Central memory CD8-positive, alpha-beta T cell (primary cell): Measurements from ENCODE around the gene ANO2.
"Not testable (repeated sequence)": the region's sequence is repeated elsewhere in the genome, so short reads cannot be mapped to it uniquely, and the experiment has no call there.

Experiments
- ATAC-seq: fragments of 150-1000 bp; cut with Tn5 transposase; replicated peaks from 2 replicates; pipeline ENCODE4 v1.10.0; 2022; ENCODE audit warnings: mild to moderate bottlenecking, moderate FRiP score, moderate number of reproducible peaks; ENCODE audit not compliant: poor library complexity, severe bottlenecking; ENCODE audit errors: extremely low read depth
- DNase-seq, 2 donors: peaks; one replicate each; pipeline ENCODE4 v3.0.0; 2021; ENCODE audit warnings: low spot score in 2 of 2
- H3K27ac Mint-ChIP-seq: one replicate; pipeline ENCODE4 v1.8.0; 2022; ENCODE audit warnings: low read depth, mild to moderate bottlenecking, moderate library complexity, mixed read lengths
- H3K27me3 Mint-ChIP-seq: one replicate; pipeline ENCODE4 v1.8.0; 2022; ENCODE audit warnings: mixed read lengths
- H3K36me3 Mint-ChIP-seq: one replicate; pipeline ENCODE4 v1.8.0; 2022; ENCODE audit warnings: mild to moderate bottlenecking, moderate library complexity, mixed read lengths; ENCODE audit not compliant: insufficient read depth
- H3K4me1 Mint-ChIP-seq: one replicate; pipeline ENCODE4 v1.8.0; 2022; ENCODE audit warnings: mixed read lengths
- H3K4me3 Mint-ChIP-seq: one replicate; pipeline ENCODE4 v1.8.0; 2022; ENCODE audit warnings: mild to moderate bottlenecking, moderate library complexity, mixed read lengths
- H3K9me3 Mint-ChIP-seq: one replicate; pipeline ENCODE4 v1.8.0; 2022; ENCODE audit warnings: mixed read lengths

The ANO2 gene

GRCh38 chr12:5907807-5908206 lies 37.3 kb downstream of the ANO2 start:
- Mint-ChIP-seq H3K9me3 (no peaks in the 10 kb centered on the region), H3K27ac (no peak overlapping the region), H3K27me3 (peaks cover 75% of the 10 kb centered on the region), H3K4me3 (no peak overlapping the region), H3K36me3 (no peaks in the 10 kb centered on the region), H3K4me1 (no peaks in the 10 kb centered on the region)
- ATAC-seq: no peak
- DNase-seq: no peak

- DNase-seq (no peak), ATAC-seq (no peak)
- no peak overlapping the region for H3K27ac Mint-ChIP-seq
- H3K4me1 Mint-ChIP-seq: no peaks in the 10 kb centered on the region
- no peak overlapping the region for H3K4me3 Mint-ChIP-seq
- no peaks in the 10 kb centered on the region for H3K36me3 Mint-ChIP-seq
- peaks cover 66% of the 10 kb centered on the region for H3K27me3 Mint-ChIP-seq
- no peaks in the 10 kb centered on the region for H3K9me3 Mint-ChIP-seq
These were observed 39.3 kb downstream of the ANO2 start for GRCh38 chr12:5905757-5906156.

- no peak for ATAC-seq
- no peaks in the 10 kb centered on the region for H3K36me3 Mint-ChIP-seq
- H3K9me3 Mint-ChIP-seq: no peaks in the 10 kb centered on the region
- H3K27ac Mint-ChIP-seq: no peak overlapping the region
- peaks cover 64% of the 10 kb centered on the region for H3K27me3 Mint-ChIP-seq
- DNase-seq: no peak
- H3K4me3 Mint-ChIP-seq: no peak overlapping the region
- no peaks in the 10 kb centered on the region for H3K4me1 Mint-ChIP-seq
These were observed 40.1 kb downstream of the ANO2 start for GRCh38 chr12:5904969-5905368.

- no peaks in the 10 kb centered on the region for H3K36me3 Mint-ChIP-seq
- H3K4me3 Mint-ChIP-seq: no peak overlapping the region
- ATAC-seq (no peak), DNase-seq (no peak)
- H3K27ac Mint-ChIP-seq: no peak overlapping the region
- H3K4me1 Mint-ChIP-seq: no peaks in the 10 kb centered on the region
- peaks cover 61% of the 10 kb centered on the region for H3K27me3 Mint-ChIP-seq
- H3K9me3 Mint-ChIP-seq: no peaks in the 10 kb centered on the region
These were observed 40.6 kb downstream of the ANO2 start for GRCh38 chr12:5904441-5904840.

- ATAC-seq (no peak), DNase-seq (no peak)
- no peaks in the 10 kb centered on the region for H3K4me1 Mint-ChIP-seq
- H3K27me3 Mint-ChIP-seq: peaks cover 56% of the 10 kb centered on the region
- H3K36me3 Mint-ChIP-seq: no peaks in the 10 kb centered on the region
- no peaks in the 10 kb centered on the region for H3K9me3 Mint-ChIP-seq
- no peak overlapping the region for H3K27ac Mint-ChIP-seq
- no peak overlapping the region for H3K4me3 Mint-ChIP-seq
These were observed 42.3 kb downstream of the ANO2 start for GRCh38 chr12:5902736-5903135.

GRCh38 chr12:5901416-5901815 lies 43.6 kb downstream of the ANO2 start:
- Mint-ChIP-seq H3K27me3 (peaks cover 65% of the 10 kb centered on the region), H3K36me3 (no peaks in the 10 kb centered on the region), H3K27ac (no peak overlapping the region), H3K4me1 (no peaks in the 10 kb centered on the region), H3K9me3 (no peaks in the 10 kb centered on the region), H3K4me3 (no peak overlapping the region)
- DNase-seq: no peak
- no peak for ATAC-seq

- no peaks in the 10 kb centered on the region for H3K9me3 Mint-ChIP-seq
- H3K27ac Mint-ChIP-seq: no peak overlapping the region
- no peak overlapping the region for H3K4me3 Mint-ChIP-seq
- ATAC-seq: no peak
- H3K27me3 Mint-ChIP-seq: peaks cover 69% of the 10 kb centered on the region
- DNase-seq: no peak
- H3K4me1 Mint-ChIP-seq: no peaks in the 10 kb centered on the region
- H3K36me3 Mint-ChIP-seq: no peaks in the 10 kb centered on the region
These were observed 44.4 kb downstream of the ANO2 start for GRCh38 chr12:5900533-5901205.

GRCh38 chr12:5900076-5900475 lies 45.0 kb downstream of the ANO2 start:
- Mint-ChIP-seq H3K36me3 (no peaks in the 10 kb centered on the region), H3K27me3 (peaks cover 69% of the 10 kb centered on the region), H3K9me3 (no peaks in the 10 kb centered on the region), H3K27ac (no peak overlapping the region), H3K4me3 (no peak overlapping the region), H3K4me1 (no peaks in the 10 kb centered on the region)
- ATAC-seq: no peak
- no peak for DNase-seq

- Mint-ChIP-seq H3K4me1 (no peaks in the 10 kb centered on the region), H3K9me3 (no peaks in the 10 kb centered on the region), H3K36me3 (peaks cover under 1% of the 10 kb centered on the region), H3K4me3 (no peak overlapping the region), H3K27ac (no peak overlapping the region), H3K27me3 (peaks cover 69% of the 10 kb centered on the region)
- ATAC-seq: no peak
- no peak for DNase-seq
These were observed 45.4 kb downstream of the ANO2 start for GRCh38 chr12:5899675-5900074.

- no peak overlapping the region for H3K4me3 Mint-ChIP-seq
- H3K9me3 Mint-ChIP-seq: no peaks in the 10 kb centered on the region
- ATAC-seq: no peak
- no peak overlapping the region for H3K27ac Mint-ChIP-seq
- H3K27me3 Mint-ChIP-seq: peaks cover 69% of the 10 kb centered on the region
- no peak for DNase-seq
- no peaks in the 10 kb centered on the region for H3K4me1 Mint-ChIP-seq
- peaks cover 2% of the 10 kb centered on the region for H3K36me3 Mint-ChIP-seq
These were observed 46.2 kb downstream of the ANO2 start for GRCh38 chr12:5898874-5899273.

GRCh38 chr12:5889381-5890047 lies 55.5 kb downstream of the ANO2 start:
- DNase-seq (no peak), ATAC-seq (no peak)
- no peak overlapping the region for H3K27ac Mint-ChIP-seq
- H3K9me3 Mint-ChIP-seq: no peaks in the 10 kb centered on the region
- no peaks in the 10 kb centered on the region for H3K36me3 Mint-ChIP-seq
- H3K4me1 Mint-ChIP-seq: peaks cover 9% of the 10 kb centered on the region
- H3K4me3 Mint-ChIP-seq: no peak overlapping the region
- peaks cover 77% of the 10 kb centered on the region for H3K27me3 Mint-ChIP-seq

- Mint-ChIP-seq H3K27ac (no peak overlapping the region), H3K9me3 (no peaks in the 10 kb centered on the region), H3K36me3 (no peaks in the 10 kb centered on the region), H3K27me3 (peaks cover 71% of the 10 kb centered on the region), H3K4me1 (peaks cover 9% of the 10 kb centered on the region), H3K4me3 (no peak overlapping the region)
- no peak for ATAC-seq
- no peak for DNase-seq
These were observed 56.2 kb downstream of the ANO2 start for GRCh38 chr12:5888816-5889315.

GRCh38 chr12:5887819-5888218 lies 57.2 kb downstream of the ANO2 start:
- H3K4me3 Mint-ChIP-seq: peak overlapping the region; percentile 45
- H3K4me1 Mint-ChIP-seq, DNase-seq, H3K36me3 Mint-ChIP-seq, H3K27ac Mint-ChIP-seq, H3K9me3 Mint-ChIP-seq, ATAC-seq: not testable (repeated sequence)
- H3K27me3 Mint-ChIP-seq: peaks cover 67% of the 10 kb centered on the region
